ENCODE data around the gene ADRM1. TPM values are rescaled to one million over a fixed set of nuclear protein-coding genes. Genes with fewer than 3 reads are reported as not detected.

ADRM1 gene
- total and polyA plus RNA-seq, 2 of the 4 experiments (the other 2 are of a cell fraction), result 103 to 149 TPM

- 94% methylated on average over 10 of the region's 26 CpGs; no CpG with 5 or more reads in 1 of the 2 experiments for WGBS, 2 experiments (ENCODE audit: extremely low coverage in 2 of 2, insufficient read length in 1 of 2)
- Histone ChIP-seq H2BK20ac (ENCODE audit: low read depth, low read length) (no peak overlapping the region), H3K14ac (replicated peaks; ENCODE audit: low read depth, low read length) (no peak overlapping the region), H3K4ac (ENCODE audit: low read depth, low read length) (no peak overlapping the region), H4K91ac (ENCODE audit: insufficient read depth, low read depth, low read length) (no peak overlapping the region), H3K4me3 (ENCODE audit: insufficient read depth, low read depth, low read length) (no peak overlapping the region), H2BK15ac (ENCODE audit: low read depth, low read length) (no peak overlapping the region), H3K4me2 (ENCODE audit: low read depth, low read length) (no peak overlapping the region), H3K56ac (ENCODE audit: extremely low read depth, insufficient read depth, low read length) (no peak overlapping the region), H3K27me3 (ENCODE audit: control insufficient read depth, insufficient read depth, low read length) (no peaks in the 10 kb centered on the region), H3K79me1 (ENCODE audit: low read depth in 1 of 2, low read length in 2 of 2) (no peaks in the 10 kb centered on the region), H3K9ac (ENCODE audit: low read depth, low read length) (no peak overlapping the region), H3K9me3 (ENCODE audit: control insufficient read depth, insufficient read depth, low read length) (no peaks in the 10 kb centered on the region), H3K36me3 (ENCODE audit: control insufficient read depth, insufficient read depth, low read length) (peaks cover 56% of the 10 kb centered on the region), H2AFZ (replicated peaks; ENCODE audit: low read length, poor library complexity) (no peak overlapping the region), H3K4me1 (ENCODE audit: control insufficient read depth, insufficient read depth, low read length) (no peaks in the 10 kb centered on the region), H3K18ac (ENCODE audit: low read depth, low read length) (no peak overlapping the region), H3K27ac (ENCODE audit: insufficient read depth, low read length) (no peak overlapping the region), H4K20me1 (ENCODE audit: insufficient read depth, low read length) (no peaks in the 10 kb centered on the region; the same call in 1 of the 2 replicates), H2AK5ac (ENCODE audit: low read depth, low read length) (no peak overlapping the region), H2BK5ac (ENCODE audit: low read depth, low read length, poor library complexity, severe bottlenecking) (no peak overlapping the region), H4K5ac (ENCODE audit: low read depth, low read length) (no peak overlapping the region), H3K23ac (ENCODE audit: low read depth, low read length) (no peak overlapping the region), H3K9me1 (ENCODE audit: insufficient read depth, low read length) (no peaks in the 10 kb centered on the region), H2AK9ac (replicated peaks; ENCODE audit: low read depth, low read length, poor library complexity) (no peak overlapping the region), H4K8ac (ENCODE audit: low read depth in 2 of 2, low read length in 2 of 2) (no peak overlapping the region), H2BK120ac (ENCODE audit: low read depth, low read length) (no peak overlapping the region)
- BruUV-seq (replicated peaks), result no TSS peak
- ChIA-PET CTCF (no interaction called here), POLR2A (ENCODE audit: unreplicated experiment) (no interaction called here)
- in situ Hi-C loops (cut with MboI; ENCODE audit: low sequenced_read_pairs), result no loop called here
- ATAC-seq (ENCODE audit: low read depth) (no peak), DNase-seq (no peak)
- dilution Hi-C loops (cut with HindIII; ENCODE audit: low sequenced_read_pairs, unreplicated experiment), result no loop called here
- intact Hi-C loops (cut with micrococcal nuclease), result no loop called here
- TF ChIP-seq RFX5 (IDR thresholded peaks at IDR 0.05; ENCODE audit: low read depth, low read length), result no peak
- TF ChIP-seq CEBPB (IDR thresholded peaks at IDR 0.05; ENCODE audit: low read depth, low read length), result no peak
- TF ChIP-seq POLR2A (IDR thresholded peaks at IDR 0.05; ENCODE audit: low read depth, low read length), result no peak
Measured at GRCh38 chr20:62328684-62329388, 26.0 kb downstream of the ADRM1 start.
